GM19240 (cell line): ENCODE data around the gene RXRA.

Experiments
- DNase-seq: peaks from one replicate; pipeline ENCODE4 v3.0.0; 2011; ENCODE audit warnings: low spot score; ENCODE audit not compliant: insufficient read length

Gene RXRA

GRCh38 chr9:134398756-134399155 lies 72.5 kb downstream of the RXRA start:
- no peak for DNase-seq

- DNase-seq: no peak
Observed at GRCh38 chr9:134399435-134400056, 73.3 kb downstream of the RXRA start.

GRCh38 chr9:134400283-134400682 lies 74.0 kb downstream of the RXRA start:
- no peak for DNase-seq

- no peak for DNase-seq
Observed at GRCh38 chr9:134401391-134401790, 75.1 kb downstream of the RXRA start.

- DNase-seq: no peak
Observed at GRCh38 chr9:134402182-134402581, 75.9 kb downstream of the RXRA start.

- no peak for DNase-seq
Observed at GRCh38 chr9:134403292-134403681, 77.0 kb downstream of the RXRA start.

- DNase-seq: peak; percentile 43
Observed at GRCh38 chr9:134403682-134404301, 77.5 kb downstream of the RXRA start.

- DNase-seq: no peak
Observed at GRCh38 chr9:134404376-134405358, 78.4 kb downstream of the RXRA start.

- peak; percentile 48 for DNase-seq
Observed at GRCh38 chr9:134405527-134405926, 79.3 kb downstream of the RXRA start.

GRCh38 chr9:134406366-134407120 lies 80.3 kb downstream of the RXRA start:
- DNase-seq: no peak

GRCh38 chr9:134407121-134407779 lies 81.0 kb downstream of the RXRA start:
- peak; percentile 99 for DNase-seq

- DNase-seq: no peak
Observed at GRCh38 chr9:134408389-134408788, 82.1 kb downstream of the RXRA start.

- no peak for DNase-seq
Observed at GRCh38 chr9:134408939-134409737, 82.9 kb downstream of the RXRA start.

GRCh38 chr9:134410071-134410834 lies 84.0 kb downstream of the RXRA start:
- DNase-seq: no peak

GRCh38 chr9:134410835-134411217 lies 84.6 kb downstream of the RXRA start:
- DNase-seq: no peak

GRCh38 chr9:134411440-134412297 lies 85.4 kb downstream of the RXRA start:
- DNase-seq: no peak

GRCh38 chr9:134412298-134412711 lies 86.0 kb downstream of the RXRA start:
- no peak for DNase-seq

GRCh38 chr9:134413112-134413715 lies 87.0 kb downstream of the RXRA start:
- no peak for DNase-seq
